GM12891 (cell line): ENCODE results near the gene ZNF365.

Experiments used
- DNase-seq: peaks from one replicate; pipeline ENCODE4 v3.0.0; 2011; ENCODE audit warnings: low spot score; ENCODE audit not compliant: insufficient read length
- FAIRE-seq: peaks from 2 replicates; lab custom pipeline; 2011; peaks lifted over from hg19 to GRCh38; lab: Jason Lieb, UNC
- PAX5 ChIP-seq: IDR thresholded peaks from 2 replicates; pipeline ENCODE4 v1.6.1; 2011; ENCODE audit warnings: low read length, moderate library complexity, mild to moderate bottlenecking; ENCODE audit not compliant: insufficient read depth, severe bottlenecking
- POLR2A ChIP-seq: IDR thresholded peaks from 2 replicates; pipeline ENCODE4 v1.6.1; 2011; ENCODE audit warnings: low read depth, low read length, control low read depth
- POLR2AphosphoS5 ChIP-seq: IDR thresholded peaks from 2 replicates; pipeline ENCODE4 v1.6.1; 2011; ENCODE audit warnings: low read depth, low read length, control low read depth
- POU2F2 ChIP-seq: IDR thresholded peaks from 2 replicates; pipeline ENCODE4 v1.6.1; 2011; ENCODE audit warnings: low read depth, mild to moderate bottlenecking, control low read depth, low read length, moderate library complexity
- SPI1 ChIP-seq: IDR thresholded peaks from 2 replicates; pipeline ENCODE4 v1.6.1; 2011; ENCODE audit warnings: low read depth, low read length, control low read depth
- TAF1 ChIP-seq: IDR thresholded peaks from 2 replicates; pipeline ENCODE4 v1.6.1; 2011; ENCODE audit warnings: low read depth, low read length, control low read depth

The ZNF365 gene

DNA sequence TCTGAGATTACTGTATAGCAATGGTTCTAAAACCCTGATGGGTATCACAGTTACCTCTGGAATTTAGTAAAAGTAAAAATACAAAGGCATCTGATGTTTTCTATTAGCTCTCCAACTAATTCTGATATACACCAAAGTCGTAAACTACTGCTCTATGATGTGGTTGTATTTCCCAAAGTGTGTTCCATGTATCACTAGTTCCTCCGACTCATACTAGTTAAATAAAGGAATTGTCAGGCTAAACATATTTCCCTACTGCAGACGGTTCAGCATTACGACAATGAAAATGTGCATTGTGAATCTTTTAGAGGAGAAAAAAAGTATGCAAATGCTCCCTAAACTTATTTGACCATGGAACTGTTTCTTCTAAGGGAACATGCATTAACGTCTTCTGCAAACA lies 38.9 kb downstream of the ZNF365 start:
- TF ChIP-seq SPI1 (no peak), POU2F2 (no peak), POLR2AphosphoS5 (no peak), POLR2A (no peak), TAF1 (no peak), PAX5 (no peak)
- DNase-seq (no peak), FAIRE-seq (no peak)

DNA sequence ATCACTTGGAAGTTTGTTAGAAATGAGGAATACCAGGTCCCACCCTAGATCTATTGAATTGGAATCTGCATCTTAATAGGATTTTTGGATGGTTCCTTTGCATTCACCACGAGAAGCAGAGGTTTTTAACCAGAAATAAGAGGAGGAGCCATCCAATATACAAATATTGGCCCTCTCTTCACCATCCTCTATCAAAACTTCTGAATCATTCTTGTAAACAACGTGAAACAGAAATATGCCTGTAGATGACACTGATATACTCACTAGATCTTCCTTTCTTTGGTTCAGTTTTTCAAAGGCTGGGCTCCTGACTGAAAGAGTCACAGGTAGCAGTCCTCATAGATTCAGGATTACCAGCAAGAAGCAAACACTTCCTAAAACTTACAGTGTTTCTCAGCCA lies 39.5 kb downstream of the ZNF365 start:
- DNase-seq (no peak), FAIRE-seq (no peak)
- TF ChIP-seq POLR2A (no peak), POLR2AphosphoS5 (no peak), PAX5 (no peak), TAF1 (no peak), SPI1 (no peak), POU2F2 (no peak)

GRCh38 chr10:62414359-62414758 lies 40.2 kb downstream of the ZNF365 start:
- DNase-seq, result no peak

GRCh38 chr10:62422068-62422590 lies 48.0 kb downstream of the ZNF365 start:
- DNase-seq (no peak), FAIRE-seq (no peak)
- TF ChIP-seq TAF1, result no peak
- TF ChIP-seq POU2F2, result no peak
- TF ChIP-seq POLR2A, result no peak
- no peak for TF ChIP-seq SPI1
- no peak for TF ChIP-seq PAX5
- no peak for TF ChIP-seq POLR2AphosphoS5

More at GRCh38 chr10:62414359-62414758, 40.2 kb downstream of the ZNF365 start:
- no peak for FAIRE-seq
- no peak for TF ChIP-seq SPI1
- no peak for TF ChIP-seq POLR2A
- TF ChIP-seq TAF1, result no peak
- no peak for TF ChIP-seq PAX5
- TF ChIP-seq POU2F2, result no peak
- TF ChIP-seq POLR2AphosphoS5, result no peak

GRCh38 chr10:62424026-62424425 lies 49.9 kb downstream of the ZNF365 start:
- no peak for TF ChIP-seq POU2F2
- no peak for TF ChIP-seq POLR2A
- no peak for TF ChIP-seq TAF1
- no peak for TF ChIP-seq PAX5
- no peak for TF ChIP-seq SPI1
- TF ChIP-seq POLR2AphosphoS5, result no peak
- no peak for DNase-seq
- FAIRE-seq, result no peak

DNA sequence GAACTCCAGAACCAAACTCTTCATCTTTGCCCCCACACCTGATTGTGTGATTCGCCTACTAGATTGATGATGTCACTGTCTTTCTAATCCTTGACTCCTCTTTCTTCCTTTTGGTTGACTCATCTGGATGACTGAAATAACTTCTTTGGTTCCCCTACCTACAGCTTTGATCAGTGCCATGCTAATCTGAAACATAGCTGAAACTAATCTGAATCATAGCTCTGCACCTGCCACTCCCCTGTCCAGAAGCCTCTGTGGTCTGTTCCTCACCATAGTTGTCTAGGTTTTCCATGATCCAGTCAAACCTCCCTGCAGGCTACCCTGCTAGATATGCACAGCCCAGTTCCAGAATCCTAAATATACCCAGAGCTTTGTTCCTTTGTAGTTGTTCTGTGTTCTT lies 51.9 kb downstream of the ZNF365 start:
- DNase-seq, result no peak
- no peak for TF ChIP-seq POLR2AphosphoS5
- TF ChIP-seq PAX5, result no peak
- no peak for TF ChIP-seq POLR2A
- no peak for TF ChIP-seq POU2F2
- no peak for TF ChIP-seq TAF1
- no peak for TF ChIP-seq SPI1
- no peak for FAIRE-seq

GRCh38 chr10:62426600-62426999 lies 52.4 kb downstream of the ZNF365 start:
- DNase-seq, result no peak
- TF ChIP-seq POLR2AphosphoS5 (no peak), POU2F2 (no peak), SPI1 (no peak), PAX5 (no peak), POLR2A (no peak), TAF1 (no peak)
- FAIRE-seq, result no peak

- TF ChIP-seq POLR2A (no peak), POLR2AphosphoS5 (no peak), SPI1 (no peak), TAF1 (no peak), PAX5 (no peak), POU2F2 (no peak)
- DNase-seq (no peak), FAIRE-seq (no peak)
Measured at GRCh38 chr10:62430881-62431280, 56.7 kb downstream of the ZNF365 start.

DNA sequence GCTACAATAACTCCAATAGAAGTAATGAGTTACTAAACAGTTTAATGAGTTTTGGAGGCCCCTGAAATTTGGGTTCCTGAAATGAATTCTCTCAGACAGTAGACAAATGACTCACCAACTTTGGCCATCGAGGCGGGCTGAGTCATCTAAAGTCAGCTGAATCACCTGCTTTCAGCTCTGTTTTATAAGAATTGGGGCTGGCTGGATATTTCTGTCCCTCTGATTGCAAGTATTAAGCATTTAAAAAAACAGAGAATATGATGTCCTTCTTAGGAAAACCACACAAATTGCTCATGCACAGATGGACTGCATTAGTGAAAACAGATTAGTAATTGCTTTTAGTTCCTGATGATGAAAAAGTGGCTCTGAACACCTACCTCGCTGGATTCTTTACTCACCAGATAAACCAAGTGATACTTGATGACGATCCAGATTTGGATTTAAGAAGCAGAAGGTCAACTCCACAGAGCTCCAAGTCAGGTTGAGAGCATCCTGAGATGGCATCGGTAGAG lies 59.1 kb downstream of the ZNF365 start:
- FAIRE-seq (peak; percentile 9), DNase-seq (no peak)
- TF ChIP-seq SPI1, result no peak
- TF ChIP-seq POU2F2, result no peak
- no peak for TF ChIP-seq POLR2AphosphoS5
- no peak for TF ChIP-seq PAX5

DNA sequence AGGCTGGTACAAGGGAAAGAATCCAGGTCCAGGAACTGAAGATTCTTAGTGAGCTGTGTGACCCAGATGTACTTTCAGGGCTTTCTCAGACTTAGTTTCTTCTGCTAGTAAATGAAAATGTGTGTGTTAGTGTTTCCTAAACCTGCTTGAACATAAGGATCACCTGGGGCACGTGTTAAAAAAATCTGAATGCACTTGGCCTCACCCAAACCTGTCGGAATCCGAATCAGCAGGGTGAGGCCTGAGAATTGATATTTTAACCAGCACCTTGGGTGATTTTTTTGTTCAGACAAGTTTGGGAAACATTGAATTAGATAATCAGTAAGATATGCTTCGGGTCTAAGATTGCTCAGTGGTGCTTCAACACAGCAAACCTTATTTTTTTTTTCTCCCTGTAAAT lies 59.7 kb downstream of the ZNF365 start:
- FAIRE-seq, result no peak
- no peak for DNase-seq
- TF ChIP-seq SPI1, result no peak
- TF ChIP-seq POLR2A, result no peak
- TF ChIP-seq PAX5, result no peak
- TF ChIP-seq TAF1, result no peak
- no peak for TF ChIP-seq POU2F2
- no peak for TF ChIP-seq POLR2AphosphoS5
